Activated CD8-positive, alpha-beta memory T cell treated with anti-CD3 and anti-CD28 coated beads for 4 hours (primary cell): ENCODE results near the gene SPINT3.
"Not testable (repeated sequence)": the region's sequence is repeated elsewhere in the genome, so short reads cannot be mapped to it uniquely, and the experiment has no call there.

ENCODE experiments used
- DNase-seq, 2 donors: peaks; one replicate each; pipeline ENCODE4 v3.0.0-alpha.2; 2020; ENCODE audit warnings: low read depth in 2 of 2

SPINT3 gene

GRCh38 chr20:45502561-45502960 is 12.9 kb downstream of the SPINT3 start:
- no peak for DNase-seq

GRCh38 chr20:45501600-45501999 is 13.8 kb downstream of the SPINT3 start:
- DNase-seq = no peak

- DNase-seq = no peak
These were observed 15.4 kb downstream of the SPINT3 start for GRCh38 chr20:45500022-45500421.

GRCh38 chr20:45497971-45498494 is 17.4 kb downstream of the SPINT3 start:
- DNase-seq = no peak

GRCh38 chr20:45496166-45496565 is 19.3 kb downstream of the SPINT3 start:
- no peak for DNase-seq

GRCh38 chr20:45495501-45495941 is 19.9 kb downstream of the SPINT3 start:
- no peak for DNase-seq

GRCh38 chr20:45489083-45489531 is 26.3 kb downstream of the SPINT3 start:
- no peak for DNase-seq

- no peak for DNase-seq
These were observed 28.2 kb downstream of the SPINT3 start for GRCh38 chr20:45487231-45487635.

- no peak for DNase-seq
These were observed 30.0 kb downstream of the SPINT3 start for GRCh38 chr20:45485388-45485787.

GRCh38 chr20:45484676-45485075 is 30.7 kb downstream of the SPINT3 start:
- no peak for DNase-seq

GRCh38 chr20:45479822-45480221 is 35.6 kb downstream of the SPINT3 start:
- no peak for DNase-seq

GRCh38 chr20:45477530-45478148 is 37.8 kb downstream of the SPINT3 start:
- DNase-seq = not testable (repeated sequence)

- DNase-seq = not testable (repeated sequence)
These were observed 43.1 kb downstream of the SPINT3 start for GRCh38 chr20:45472286-45472685.

- DNase-seq = no peak
These were observed 44.5 kb downstream of the SPINT3 start for GRCh38 chr20:45470937-45471336.

- DNase-seq = no peak
These were observed 45.0 kb downstream of the SPINT3 start for GRCh38 chr20:45470262-45470931.

- no peak for DNase-seq
These were observed 45.8 kb downstream of the SPINT3 start, which contains the start of gene WFDC2 for GRCh38 chr20:45469336-45470261. Gene WFDC2 (plus strand): TSS chr20:45469753. CDS start chr20:45469782, 29 bp downstream.

GRCh38 chr20:45467861-45468260 is 47.6 kb downstream of the SPINT3 start:
- DNase-seq = no peak

- DNase-seq = no peak
These were observed 48.2 kb downstream of the SPINT3 start for GRCh38 chr20:45467172-45467571.

- no peak for DNase-seq
These were observed 49.7 kb downstream of the SPINT3 start for GRCh38 chr20:45465491-45466266.

- DNase-seq = no peak
These were observed 51.7 kb downstream of the SPINT3 start for GRCh38 chr20:45463709-45464108.
